Testis (tissue), 3 donors: ENCODE data around the gene POLR2E. TPM values are rescaled to one million over a fixed set of nuclear protein-coding genes. Genes with fewer than 3 reads are reported as not detected.

Source experiments
- DNase-seq: peaks from one replicate; pipeline ENCODE4 v3.0.0-alpha.2; 2019
- H3K27ac ChIP-seq, 2 donors: fragments of 200-600 bp; sonication (generic); one replicate each; pipeline ENCODE4 v1.5.1; 2019
- H3K27me3 ChIP-seq: fragments of 200-600 bp; sonication (generic); one replicate; pipeline ENCODE4 v1.5.1; 2019
- H3K36me3 ChIP-seq: fragments of 200-600 bp; sonication (generic); one replicate; pipeline ENCODE4 v1.5.1; 2017; ENCODE audit warnings: low read depth; ENCODE audit errors: missing control alignments
- H3K4me1 ChIP-seq: fragments of 200-600 bp; sonication (generic); one replicate; pipeline ENCODE4 v1.5.1; 2019
- H3K4me3 ChIP-seq, 2 donors: fragments of 200-600 bp; sonication (generic); one replicate each; pipeline ENCODE4 v1.5.1; 2017 to 2019
- H3K9me3 ChIP-seq: fragments of 200-600 bp; sonication (generic); one replicate; pipeline ENCODE4 v1.5.1; 2017
- POLR2A ChIP-seq: fragments of 450-650 bp; IDR thresholded peaks from one replicate; pipeline ENCODE4 v1.6.1; 2017; ENCODE audit warnings: antibody characterized with exemption, mild to moderate bottlenecking, moderate library complexity
- WGBS, 2 donors: methylation state at CpG; one replicate each; pipeline ENCODE4 v1.1.5; 2018; 5-methylcytosine and 5-hydroxymethylcytosine counted together
- intact Hi-C: fragments of 100-400 bp; cut with DNase I; formaldehyde crosslinking; loops from one replicate; pipeline ENCODE4 v1.15.1; 2023; ENCODE audit warnings: low total_unique reads
- polyA plus RNA-seq: library from polyadenylated mRNA; stranded (reverse); fragments of 350-450 nt; fragmentation: Illumina TruSeq; extraction: RNeasy Lipid Tissue Mini Kit (QIAGEN cat#74804); gene quantifications from one replicate; pipeline ENCODE4 v1.2.3, GENCODE V29; 2014; ENCODE audit warnings: low read depth, low replicate concordance; ENCODE audit not compliant: insufficient read depth
- total RNA-seq, 2 donors: library from RNA; depleted of rRNA; stranded (reverse); fragments of >200 nt; gene quantifications; one replicate each; pipeline ENCODE4 v1.2.3, GENCODE V29; 2016
- TF ChIP-seq, protein P1 (sequence below), 3 experiments: fragments of 450-650 bp in 2 of 3; fragments of 200-600 bp in 1 of 3; sonication (generic) in 1 of 3; IDR thresholded peaks; one replicate each; pipeline ENCODE4 v1.5.1; 2016 to 2019; ENCODE audit warnings: antibody characterized with exemption in 3 of 3, mild to moderate bottlenecking in 2 of 3, moderate library complexity in 1 of 3

Gene POLR2E
- total and polyA plus RNA-seq, 3 donors from 2014 or later, result 96.5 to 246 (median 143) TPM

DNA sequence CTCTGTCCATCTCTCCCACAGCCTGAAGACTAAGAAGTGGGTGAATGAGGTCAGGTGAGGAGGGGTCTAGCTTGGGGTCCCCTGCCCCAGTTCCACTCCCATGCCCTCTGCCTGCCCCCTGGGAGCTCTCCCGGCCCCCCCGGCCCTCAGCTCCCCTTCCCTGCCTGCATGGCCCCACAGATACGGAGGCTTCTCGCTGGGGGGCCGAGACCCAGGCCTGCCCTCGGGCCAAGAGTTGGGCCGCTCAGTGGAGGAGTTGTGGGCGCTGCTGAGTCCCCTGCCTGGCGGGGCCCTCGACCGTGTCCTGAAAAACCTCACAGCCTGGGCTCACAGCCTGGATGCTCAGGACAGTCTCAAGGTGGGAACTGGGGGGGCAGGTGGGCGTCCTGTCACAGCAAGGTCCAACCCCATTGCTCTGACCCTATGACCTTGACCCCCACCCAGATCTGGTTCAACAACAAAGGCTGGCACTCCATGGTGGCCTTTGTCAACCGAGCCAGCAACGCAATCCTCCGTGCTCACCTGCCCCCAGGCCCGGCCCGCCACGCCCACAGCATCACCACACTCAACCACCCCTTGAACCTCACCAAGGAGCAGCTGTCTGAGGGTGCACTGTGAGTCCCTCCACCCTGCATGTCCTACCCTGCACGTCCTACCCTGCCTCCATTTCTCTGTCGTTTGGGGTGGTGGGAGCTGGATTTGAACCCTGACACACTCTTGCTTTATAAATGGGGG is 39.1 kb downstream of the POLR2E start:
- Histone ChIP-seq H3K9me3 (no peaks in the 10 kb centered on the region), H3K27ac (no peak overlapping the region), H3K4me3 (no peak overlapping the region), H3K27me3 (no peaks in the 10 kb centered on the region), H3K4me1 (no peaks in the 10 kb centered on the region), H3K36me3 (no peaks in the 10 kb centered on the region)
- 95 to 97% methylated on average over 13 to 20 of the region's 20 CpGs for WGBS, 2 donors
- no peak for DNase-seq
- TF ChIP-seq POLR2A, result no peak
- TF ChIP-seq, protein P1, sequence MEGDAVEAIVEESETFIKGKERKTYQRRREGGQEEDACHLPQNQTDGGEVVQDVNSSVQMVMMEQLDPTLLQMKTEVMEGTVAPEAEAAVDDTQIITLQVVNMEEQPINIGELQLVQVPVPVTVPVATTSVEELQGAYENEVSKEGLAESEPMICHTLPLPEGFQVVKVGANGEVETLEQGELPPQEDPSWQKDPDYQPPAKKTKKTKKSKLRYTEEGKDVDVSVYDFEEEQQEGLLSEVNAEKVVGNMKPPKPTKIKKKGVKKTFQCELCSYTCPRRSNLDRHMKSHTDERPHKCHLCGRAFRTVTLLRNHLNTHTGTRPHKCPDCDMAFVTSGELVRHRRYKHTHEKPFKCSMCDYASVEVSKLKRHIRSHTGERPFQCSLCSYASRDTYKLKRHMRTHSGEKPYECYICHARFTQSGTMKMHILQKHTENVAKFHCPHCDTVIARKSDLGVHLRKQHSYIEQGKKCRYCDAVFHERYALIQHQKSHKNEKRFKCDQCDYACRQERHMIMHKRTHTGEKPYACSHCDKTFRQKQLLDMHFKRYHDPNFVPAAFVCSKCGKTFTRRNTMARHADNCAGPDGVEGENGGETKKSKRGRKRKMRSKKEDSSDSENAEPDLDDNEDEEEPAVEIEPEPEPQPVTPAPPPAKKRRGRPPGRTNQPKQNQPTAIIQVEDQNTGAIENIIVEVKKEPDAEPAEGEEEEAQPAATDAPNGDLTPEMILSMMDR (IDR thresholded peaks at IDR 0.05), result no peak
- intact Hi-C loops, result no loop called here

DNA sequence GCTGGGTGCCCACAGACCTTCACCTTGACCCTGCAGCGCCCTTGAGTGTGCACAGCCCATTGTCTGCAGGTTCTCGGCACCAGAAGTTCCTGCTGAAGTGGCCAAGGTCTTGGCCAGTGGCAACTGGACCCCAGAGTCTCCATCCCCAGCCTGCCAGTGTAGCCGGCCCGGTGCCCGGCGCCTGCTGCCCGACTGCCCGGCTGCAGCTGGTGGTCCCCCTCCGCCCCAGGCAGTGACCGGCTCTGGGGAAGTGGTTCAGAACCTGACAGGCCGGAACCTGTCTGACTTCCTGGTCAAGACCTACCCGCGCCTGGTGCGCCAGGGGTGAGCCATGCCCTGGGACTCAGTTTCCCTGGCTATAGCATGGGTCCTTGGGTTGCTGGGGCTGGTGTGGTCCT is 40.1 kb downstream of the POLR2E start:
- 97 to 100% methylated on average over 3 to 14 of the region's 14 CpGs for WGBS, 2 donors
- no peak overlapping the region for H3K27ac ChIP-seq
- no peaks in the 10 kb centered on the region for H3K9me3 ChIP-seq
- H3K4me1 ChIP-seq, result no peaks in the 10 kb centered on the region
- intact Hi-C loops, result no loop called here
- no peaks in the 10 kb centered on the region for H3K27me3 ChIP-seq
- DNase-seq, result no peak
- TF ChIP-seq, protein P1 (IDR thresholded peaks at IDR 0.05), result no peak
- H3K36me3 ChIP-seq, result no peaks in the 10 kb centered on the region
- H3K4me3 ChIP-seq, result no peak overlapping the region

DNA sequence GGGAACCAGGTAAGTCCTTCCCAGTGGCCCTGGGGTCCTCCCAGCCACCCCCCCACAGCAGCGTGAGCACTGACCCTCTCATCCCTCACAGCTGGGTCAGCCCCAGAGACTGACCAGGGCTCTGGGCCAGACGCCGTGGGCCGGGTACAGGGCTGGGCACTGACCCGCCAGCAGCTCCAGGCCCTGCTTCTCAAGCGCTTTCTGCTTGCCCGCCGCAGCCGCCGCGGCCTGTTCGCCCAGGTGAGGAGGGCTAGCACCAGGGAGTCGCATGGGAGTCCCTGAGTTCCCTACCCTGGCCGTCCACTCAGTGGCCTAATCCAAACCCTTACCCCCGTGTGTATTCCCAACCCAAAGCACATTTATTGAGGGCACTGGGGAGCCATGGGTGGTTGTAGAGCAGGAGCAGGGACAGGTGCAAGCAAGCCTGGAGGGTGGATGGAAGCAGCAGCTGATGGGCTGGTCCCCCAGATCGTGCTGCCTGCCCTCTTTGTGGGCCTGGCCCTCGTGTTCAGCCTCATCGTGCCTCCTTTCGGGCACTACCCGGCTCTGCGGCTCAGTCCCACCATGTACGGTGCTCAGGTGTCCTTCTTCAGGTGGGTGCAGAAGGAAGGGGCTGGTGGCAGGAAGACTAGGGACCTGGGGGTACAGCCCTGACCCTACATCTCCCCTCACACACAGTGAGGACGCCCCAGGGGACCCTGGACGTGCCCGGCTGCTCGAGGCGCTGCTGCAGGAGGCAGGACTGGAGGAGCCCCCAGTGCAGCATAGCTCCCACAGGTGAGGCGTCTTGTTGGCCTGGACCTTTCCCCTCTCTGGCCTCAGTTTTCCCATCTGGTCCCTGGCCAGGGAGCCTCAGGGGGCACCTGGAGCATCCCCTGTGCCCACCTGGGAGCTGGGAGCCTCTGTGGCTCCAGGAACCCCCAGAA is 40.8 kb downstream of the POLR2E start:
- Histone ChIP-seq H3K9me3 (no peaks in the 10 kb centered on the region), H3K4me1 (no peaks in the 10 kb centered on the region), H3K4me3 (no peak overlapping the region), H3K27ac (no peak overlapping the region), H3K36me3 (no peaks in the 10 kb centered on the region), H3K27me3 (no peaks in the 10 kb centered on the region)
- intact Hi-C loops, result no loop called here
- DNase-seq, result no peak
- WGBS, 2 donors, result 90 to 94% methylated on average over 18 to 27 of the region's 28 CpGs
- no peak for TF ChIP-seq POLR2A
- TF ChIP-seq, protein P1 (IDR thresholded peaks at IDR 0.05), result no peak

DNA sequence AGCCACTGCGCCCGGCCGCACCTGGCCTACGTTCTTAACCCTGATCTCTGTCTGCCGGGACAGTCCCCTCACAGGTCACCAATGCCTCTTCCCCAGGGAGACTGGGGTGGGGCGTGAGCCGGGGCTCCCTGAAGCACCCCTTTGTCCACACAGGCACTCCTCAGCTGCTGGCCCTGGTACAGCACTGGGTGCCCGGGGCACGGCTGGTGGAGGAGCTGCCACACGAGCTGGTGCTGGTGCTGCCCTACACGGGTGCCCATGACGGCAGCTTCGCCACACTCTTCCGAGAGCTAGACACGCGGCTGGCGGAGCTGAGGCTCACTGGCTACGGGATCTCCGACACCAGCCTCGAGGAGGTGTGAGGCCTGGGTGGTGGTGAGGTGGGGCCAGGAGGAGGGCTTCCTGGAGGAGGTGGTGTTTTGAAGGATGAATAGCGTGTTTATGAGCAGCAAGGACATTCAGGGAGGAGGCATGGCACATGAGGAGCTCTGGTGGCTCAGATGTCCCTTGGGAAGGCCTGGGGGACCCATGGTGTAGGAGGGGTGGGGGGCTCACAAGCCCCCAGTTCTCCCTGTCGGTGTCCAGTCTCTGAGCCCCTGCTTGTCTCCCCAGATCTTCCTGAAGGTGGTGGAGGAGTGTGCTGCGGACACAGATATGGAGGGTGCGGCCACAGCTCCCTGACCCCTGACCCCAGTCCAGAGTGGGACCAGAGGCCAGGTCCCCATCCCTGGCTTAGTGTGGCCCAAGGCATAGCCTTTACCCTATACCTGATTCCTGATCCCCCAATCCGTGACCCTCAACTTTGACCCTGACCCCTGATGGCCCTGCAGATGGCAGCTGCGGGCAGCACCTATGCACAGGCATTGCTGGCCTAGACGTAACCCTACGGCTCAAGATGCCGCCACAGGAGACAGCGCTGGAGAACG is 41.7 kb downstream of the POLR2E start:
- Histone ChIP-seq H3K4me3 (no peak overlapping the region), H3K9me3 (no peaks in the 10 kb centered on the region), H3K36me3 (no peaks in the 10 kb centered on the region), H3K27ac (no peak overlapping the region), H3K27me3 (no peaks in the 10 kb centered on the region), H3K4me1 (no peaks in the 10 kb centered on the region)
- TF ChIP-seq, protein P1 (IDR thresholded peaks at IDR 0.05), result no peak
- TF ChIP-seq POLR2A, result no peak
- no peak for DNase-seq
- 91 to 94% methylated on average over 8 to 22 of the region's 31 CpGs for WGBS, 2 donors
- intact Hi-C loops, result no loop called here
